H1 (cell line): Measurements from ENCODE around the gene WFDC12. TPM values are rescaled to one million over a fixed set of nuclear protein-coding genes. Genes with fewer than 3 reads are reported as not detected.

Experiments used
- CTCF ChIA-PET: fragments of 300-600 bp; sonication (Branson Sonifier 250); formaldehyde crosslinking; loops from one replicate; lab custom pipeline; 2021; ENCODE audit not compliant: partially characterized antibody; lab: Charles Lee
- POLR2A ChIA-PET: fragments of 300-600 bp; sonication (Branson Sonifier 250); formaldehyde crosslinking; loops from one replicate; lab custom pipeline; 2021; ENCODE audit warnings: inconsistent platforms; ENCODE audit not compliant: partially characterized antibody; lab: Charles Lee
- DNase-seq, 2 experiments: peaks; one replicate each; pipeline versions ENCODE4 v3.0.0 to v3.0.0-alpha.2; 2010 to 2022; ENCODE audit warnings: low spot score in 2 of 2, low read depth in 1 of 2, mixed read lengths in 1 of 2
- FAIRE-seq: peaks from 2 replicates; lab custom pipeline; 2011; peaks lifted over from hg19 to GRCh38; lab: Jason Lieb, UNC
- H2AFZ ChIP-seq: 2 replicates; pipeline ENCODE4 v1.8.1; 2012; ENCODE audit warnings: low read length, inconsistent platforms
- H2AK5ac ChIP-seq: 2 replicates; pipeline ENCODE4 v1.6.1; 2013; ENCODE audit warnings: low read depth, low read length
- H2BK120ac ChIP-seq: replicated peaks from 2 replicates; pipeline ENCODE3; 2013; ENCODE audit warnings: low read depth, low read length, inconsistent platforms
- H2BK12ac ChIP-seq: 2 replicates; pipeline ENCODE4 v1.6.1; 2013; ENCODE audit warnings: low read depth, low read length
- H2BK15ac ChIP-seq: 2 replicates; pipeline ENCODE4 v1.6.1; 2013; ENCODE audit warnings: low read length
- H2BK20ac ChIP-seq: 2 replicates; pipeline ENCODE4 v1.6.1; 2013; ENCODE audit warnings: low read length
- H2BK5ac ChIP-seq: 2 replicates; pipeline ENCODE4 v1.6.1; 2013; ENCODE audit warnings: low read depth, low read length
- H3K14ac ChIP-seq: 2 replicates; pipeline ENCODE4 v1.6.1; 2013; ENCODE audit warnings: inconsistent platforms; ENCODE audit not compliant: insufficient read length
- H3K18ac ChIP-seq: 2 replicates; pipeline ENCODE4 v1.6.1; 2013; ENCODE audit warnings: low read length; ENCODE audit errors: extremely low read depth
- H3K23ac ChIP-seq: 2 replicates; pipeline ENCODE4 v1.6.1; 2013; ENCODE audit warnings: inconsistent platforms; ENCODE audit not compliant: insufficient read length
- H3K23me2 ChIP-seq: 2 replicates; pipeline ENCODE4 v1.6.1; 2013; ENCODE audit warnings: low read depth, low read length
- H3K27ac ChIP-seq: 2 replicates; pipeline ENCODE4 v1.6.1; 2011; ENCODE audit warnings: low read depth, low read length, inconsistent platforms
- H3K27me3 ChIP-seq, 4 experiments: replicated peaks in 1 of 4; 1 replicate in 1 of 4; 2 replicates in 3 of 4; pipeline versions ENCODE4 v1.6.1 to v1.8.1; 2011 to 2013; ENCODE audit warnings: low read length in 3 of 4, mild to moderate bottlenecking in 3 of 4, inconsistent platforms in 2 of 4, mixed read lengths in 2 of 4, moderate library complexity in 1 of 4; ENCODE audit not compliant: control insufficient read depth in 3 of 4, insufficient read depth in 3 of 4; ENCODE audit errors: extremely low read depth in 1 of 4
- H3K36me3 ChIP-seq, 4 experiments: 2 replicates each; pipeline versions ENCODE4 v1.6.1 to v1.8.1; 2011 to 2013; ENCODE audit warnings: mild to moderate bottlenecking in 4 of 4, low read length in 3 of 4, moderate library complexity in 2 of 4, control low read depth in 1 of 4, inconsistent platforms in 1 of 4; ENCODE audit not compliant: insufficient read depth in 4 of 4, control insufficient read depth in 2 of 4
- H3K4ac ChIP-seq: replicated peaks from 2 replicates; pipeline ENCODE3; 2013; ENCODE audit warnings: low read length, low read depth, mixed read lengths, inconsistent platforms; ENCODE audit not compliant: insufficient read length
- H3K4me1 ChIP-seq, 4 experiments: replicated peaks in 1 of 4; 1 replicate in 1 of 4; 2 replicates in 3 of 4; pipeline versions ENCODE4 v1.6.1 to v1.8.1; 2011 to 2013; ENCODE audit warnings: low read length in 3 of 4, inconsistent platforms in 2 of 4, mixed read lengths in 1 of 4; ENCODE audit not compliant: insufficient read depth in 4 of 4, control insufficient read depth in 3 of 4
- H3K4me2 ChIP-seq, 2 experiments: 2 replicates each; pipeline versions ENCODE4 v1.6.1 to v1.8.1; 2011 to 2013; ENCODE audit warnings: low read depth in 2 of 2, low read length in 2 of 2, control low read depth in 1 of 2, inconsistent platforms in 1 of 2, mild to moderate bottlenecking in 1 of 2; ENCODE audit not compliant: insufficient read depth in 1 of 2
- H3K4me3 ChIP-seq, 4 experiments: fragments of 200-600, 300-600 bp in 1 of 4; sonication (generic), shearing (Covaris generic), sonication (Bioruptor Twin) in 1 of 4; 2 replicates each; pipeline versions ENCODE4 v1.5.1 to v1.8.1; 2011 to 2016; ENCODE audit warnings: low read length in 4 of 4, low read depth in 3 of 4, control low read depth in 2 of 4, inconsistent platforms in 2 of 4, mild to moderate bottlenecking in 2 of 4, mixed read lengths in 1 of 4, moderate library complexity in 1 of 4; ENCODE audit not compliant: insufficient read depth in 2 of 4; ENCODE audit errors: extremely low read depth in 1 of 4
- H3K56ac ChIP-seq: replicated peaks from 2 replicates; pipeline ENCODE3; 2013; ENCODE audit warnings: low read depth, mild to moderate bottlenecking, mixed read lengths, low read length, inconsistent platforms; ENCODE audit not compliant: insufficient read length
- H3K79me1 ChIP-seq: 2 replicates; pipeline ENCODE4 v1.6.1; 2013; ENCODE audit warnings: low read depth, low read length, control low read depth
- H3K79me2 ChIP-seq, 2 experiments: 2 replicates each; pipeline versions ENCODE4 v1.6.1 to v1.8.1; 2012 to 2013; ENCODE audit warnings: low read length in 2 of 2, mild to moderate bottlenecking in 2 of 2, inconsistent platforms in 1 of 2; ENCODE audit not compliant: insufficient read depth in 2 of 2, control insufficient read depth in 1 of 2
- H3K9ac ChIP-seq, 4 experiments: replicated peaks in 1 of 4; 1 replicate in 1 of 4; 2 replicates in 3 of 4; pipeline versions ENCODE4 v1.6.1 to v1.8.1; 2011 to 2013; ENCODE audit warnings: low read depth in 3 of 4, low read length in 3 of 4, control low read depth in 2 of 4, mild to moderate bottlenecking in 2 of 4, moderate library complexity in 2 of 4, inconsistent platforms in 1 of 4; ENCODE audit errors: extremely low read depth in 1 of 4
- H3K9me3 ChIP-seq, 2 experiments: 2 replicates each; pipeline versions ENCODE4 v1.6.1 to v1.8.1; 2012 to 2013; ENCODE audit warnings: mild to moderate bottlenecking in 2 of 2, moderate library complexity in 2 of 2, control low read depth in 1 of 2, inconsistent platforms in 1 of 2, low read depth in 1 of 2, low read length in 1 of 2, mixed read lengths in 1 of 2; ENCODE audit not compliant: insufficient read depth in 2 of 2
- H4K20me1 ChIP-seq, 2 experiments: replicated peaks in 1 of 2; 2 replicates each; pipeline versions ENCODE3 to v1.8.1; 2011 to 2013; ENCODE audit warnings: inconsistent platforms in 2 of 2, low read length in 2 of 2, mild to moderate bottlenecking in 1 of 2; ENCODE audit not compliant: insufficient read depth in 2 of 2, control insufficient read depth in 1 of 2
- H4K5ac ChIP-seq: 2 replicates; pipeline ENCODE4 v1.6.1; 2013; ENCODE audit warnings: low read length, low read depth, mixed read lengths, inconsistent platforms; ENCODE audit not compliant: insufficient read length
- H4K8ac ChIP-seq: 2 replicates; pipeline ENCODE4 v1.8.0; 2013; ENCODE audit warnings: mild to moderate bottlenecking, moderate library complexity, low read length, inconsistent platforms; ENCODE audit not compliant: insufficient read depth; ENCODE audit errors: extremely low read depth
- H4K91ac ChIP-seq: replicated peaks from 2 replicates; pipeline ENCODE3; 2013; ENCODE audit warnings: low read length, mixed read lengths, inconsistent platforms; ENCODE audit not compliant: insufficient read length
- BRCA1 ChIP-seq: IDR thresholded peaks from 2 replicates; pipeline ENCODE4 v1.6.1; 2012; ENCODE audit warnings: low read depth, low read length, improper control_type of control experiment
- EGR1 ChIP-seq: IDR thresholded peaks from 2 replicates; pipeline ENCODE4 v1.6.1; 2011; ENCODE audit warnings: low read depth, low read length, borderline replicate concordance
- EP300 ChIP-seq, 2 experiments: IDR thresholded peaks; 1 replicate in 1 of 2; 2 replicates in 1 of 2; pipeline ENCODE4 v1.6.1; 2011 to 2012; ENCODE audit warnings: low read depth in 2 of 2, low read length in 2 of 2, mild to moderate bottlenecking in 2 of 2, borderline replicate concordance in 1 of 2, inconsistent platforms in 1 of 2, moderate library complexity in 1 of 2
- GABPA ChIP-seq: IDR thresholded peaks from 2 replicates; pipeline ENCODE4 v1.6.1; 2011; ENCODE audit warnings: mild to moderate bottlenecking, low read length, moderate library complexity, borderline replicate concordance; ENCODE audit not compliant: insufficient read depth
- GTF2F1 ChIP-seq: IDR thresholded peaks from 2 replicates; pipeline ENCODE4 v1.6.1; 2012; ENCODE audit warnings: low read depth, low read length, improper control_type of control experiment, borderline replicate concordance
- HDAC6 ChIP-seq: IDR thresholded peaks from one replicate; pipeline ENCODE4 v1.7.1; 2012; ENCODE audit warnings: low read depth, mild to moderate bottlenecking, inconsistent platforms, low read length, moderate library complexity
- KDM4A ChIP-seq: IDR thresholded peaks from one replicate; pipeline ENCODE4 v1.7.1; 2012; ENCODE audit warnings: low read depth, mild to moderate bottlenecking, moderate library complexity, low read length, inconsistent platforms; ENCODE audit not compliant: severe bottlenecking
- NRF1 ChIP-seq: IDR thresholded peaks from 2 replicates; pipeline ENCODE4 v1.6.1; 2011; ENCODE audit warnings: mild to moderate bottlenecking, low read depth, low read length, improper control_type of control experiment
- RAD21 ChIP-seq, 2 experiments: IDR thresholded peaks in 1 of 2; conservative IDR thresholded peaks in 1 of 2; 2 replicates each; pipeline ENCODE4 v1.6.1; 2011; ENCODE audit warnings: low read depth in 2 of 2, low read length in 2 of 2, improper control_type of control experiment in 1 of 2, inconsistent platforms in 1 of 2, mild to moderate bottlenecking in 1 of 2, moderate library complexity in 1 of 2
- SIN3A ChIP-seq, 2 experiments: IDR thresholded peaks in 1 of 2; conservative IDR thresholded peaks in 1 of 2; 2 replicates each; pipeline ENCODE4 v1.6.1; 2011 to 2012; ENCODE audit warnings: low read length in 2 of 2, improper control_type of control experiment in 1 of 2, low read depth in 1 of 2, mild to moderate bottlenecking in 1 of 2
- SIRT6 ChIP-seq: IDR thresholded peaks from one replicate; pipeline ENCODE4 v1.7.1; 2012; ENCODE audit warnings: low read length, inconsistent platforms
- SIX5 ChIP-seq: IDR thresholded peaks from 2 replicates; pipeline ENCODE4 v1.6.1; 2011; ENCODE audit warnings: mild to moderate bottlenecking, low read depth, low read length
- SP2 ChIP-seq: IDR thresholded peaks from 2 replicates; pipeline ENCODE4 v1.6.1; 2012; ENCODE audit warnings: mild to moderate bottlenecking, low read length, inconsistent platforms
- TAF7 ChIP-seq: optimal IDR thresholded peaks from 2 replicates; pipeline ENCODE3; 2011; ENCODE audit warnings: low read depth, mild to moderate bottlenecking, inconsistent platforms, low read length, moderate library complexity, borderline replicate concordance
- WGBS, 2 experiments: shearing (Covaris generic) in 1 of 2; methylation state at CpG; one replicate each; pipeline versions ENCODE4 v1.1.6 to v1.1.7; 2013 to 2015; ENCODE audit warnings: low lambda C conversion rate in 2 of 2, mixed read lengths in 2 of 2, inconsistent platforms in 1 of 2, low coverage in 1 of 2, missing lambda C conversion rate in 1 of 2; ENCODE audit not compliant: insufficient replicate concordance in 2 of 2, insufficient coverage in 1 of 2, insufficient read length in 1 of 2; ENCODE audit errors: extremely low coverage in 1 of 2, missing lambda C conversion rate in 1 of 2; 5-methylcytosine and 5-hydroxymethylcytosine counted together
- polyA plus RNA-seq, 7 experiments: library from polyadenylated mRNA; depleted of rRNA in 3 of 7; stranded (reverse) in 5 of 7; unstranded in 2 of 7; fragments of >200 nt in 5 of 7; fragments of 200-250 nt in 2 of 7; gene quantifications; 1 replicate in 5 of 7; 2 replicates in 1 of 7; 4 replicates in 1 of 7; pipeline versions ENCODE4 v1.2.1 to v1.2.3, GENCODE V29; 2011 to 2013; ENCODE audit warnings: missing spikeins in 2 of 7, mixed read lengths in 2 of 7
- total RNA-seq: library from RNA; stranded (reverse); fragmentation: NEBNext Ultra II Directional; extraction: Animal tissue kit (Norgen Biotek cat#: 25700); gene quantifications from 2 replicates; pipeline ENCODE4 v1.2.1, GENCODE V29; 2021

Gene WFDC12
- total and polyA plus RNA-seq, 2 of the 8 experiments (the other 6 are each of a cell fraction or from before 2014, with no cell fraction given) = not detected

- no peak overlapping the region for H3K4ac ChIP-seq
- H4K8ac ChIP-seq = no peak overlapping the region
- no peak overlapping the region for H2BK120ac ChIP-seq
- no peak overlapping the region for H2AFZ ChIP-seq
- no peak overlapping the region for H3K4me3 ChIP-seq
- no peaks in the 10 kb centered on the region for H3K27me3 ChIP-seq
- no peak overlapping the region for H3K9ac ChIP-seq
- FAIRE-seq = no peak
- no peak overlapping the region for H3K27ac ChIP-seq
- no peak for DNase-seq
- H4K5ac ChIP-seq = no peak overlapping the region
- no peak overlapping the region for H2BK5ac ChIP-seq
- H3K23me2 ChIP-seq = no peaks in the 10 kb centered on the region
- no peak overlapping the region for H2BK15ac ChIP-seq
- no peak overlapping the region for H2BK12ac ChIP-seq
- 0 out of 4 replicates have a peak, but pooled peaks cover 0 to 2% of the 10 kb centered on the region in 2 experiments for H3K9me3 ChIP-seq
- H3K4me1 ChIP-seq = no peaks in the 10 kb centered on the region; a peak in 1 of 7 replicates
- no peaks in the 10 kb centered on the region for H4K20me1 ChIP-seq
- no peak overlapping the region for H3K14ac ChIP-seq
- H2BK20ac ChIP-seq = no peak overlapping the region
- H3K36me3 ChIP-seq = peaks cover 0 to 4% (median 0%) of the 10 kb centered on the region in 4 experiments; a peak in 1 of 8 replicates
- no peak overlapping the region for H3K18ac ChIP-seq
- no peak overlapping the region for H3K4me2 ChIP-seq
- POLR2A ChIA-PET = no interaction called here
- no peak overlapping the region for H3K56ac ChIP-seq
- no peak overlapping the region for H2AK5ac ChIP-seq
- no peaks in the 10 kb centered on the region for H3K79me2 ChIP-seq
- 81% methylated on average over 1 of the region's 1 CpG; no CpG with 5 or more reads in 1 of the 2 experiments for WGBS, 2 experiments
- CTCF ChIA-PET = interaction anchor here (0.6 to 4.7 kb wide), 3 partner anchors 8 to 38 kb away, joined by 3 to 22 read pairs (median 21); no protein-coding TSS in a partner anchor
- H3K23ac ChIP-seq = no peak overlapping the region
- H3K79me1 ChIP-seq = no peaks in the 10 kb centered on the region
- H4K91ac ChIP-seq = no peak overlapping the region
- TF ChIP-seq KDM4A = no peak
- TF ChIP-seq BRCA1 = no peak
- TF ChIP-seq HDAC6 = no peak
- no peak for TF ChIP-seq EGR1
- no peak for TF ChIP-seq GTF2F1
- TF ChIP-seq GABPA = no peak
- TF ChIP-seq RAD21 (IDR thresholded peaks at IDR 0.05 in 1 of 2, conservative IDR thresholded peaks at IDR 0.05 in 1 of 2; ENCODE audit: low read depth in 2 of 2, low read length in 2 of 2) = no peak
- TF ChIP-seq EP300 (IDR thresholded peaks at IDR 0.05; ENCODE audit: borderline replicate concordance in 1 of 2, low read depth in 2 of 2, low read length in 2 of 2) = no peak
- TF ChIP-seq SP2 = no peak
- TF ChIP-seq TAF7 = no peak
- no peak for TF ChIP-seq SIRT6
- TF ChIP-seq SIN3A (conservative IDR thresholded peaks at IDR 0.05 in 1 of 2, IDR thresholded peaks at IDR 0.05 in 1 of 2; ENCODE audit: low read depth in 1 of 2, low read length in 2 of 2) = no peak
- TF ChIP-seq NRF1 = no peak
- no peak for TF ChIP-seq SIX5
Measured at GRCh38 chr20:45087814-45088213, 36.5 kb downstream of the WFDC12 start.
